Upper lobe of right lung (tissue), 1 donor: ENCODE results near the gene ACTN1. TPM values are rescaled to one million over a fixed set of nuclear protein-coding genes. Genes with fewer than 3 reads are reported as not detected.

Experiments used
- ATAC-seq: fragments of 200-7000 bp; cut with Tn5 transposase; one replicate; pipeline ENCODE4 v1.9.1; 2020; ENCODE audit warnings: mild to moderate bottlenecking, moderate library complexity
- DNase-seq: peaks from one replicate; pipeline ENCODE4 v3.0.0-alpha.2; 2020
- H3K27ac ChIP-seq: fragments of 200-600 bp; one replicate; pipeline ENCODE4 v1.8.0; 2022
- H3K27me3 ChIP-seq: fragments of 200-600 bp; one replicate; pipeline ENCODE4 v1.8.0; 2022; ENCODE audit warnings: mild to moderate bottlenecking
- H3K36me3 ChIP-seq: fragments of 200-600 bp; one replicate; pipeline ENCODE4 v1.8.0; 2022
- H3K4me1 ChIP-seq: fragments of 200-600 bp; one replicate; pipeline ENCODE4 v1.8.0; 2022
- H3K4me3 ChIP-seq: fragments of 200-600 bp; one replicate; pipeline ENCODE4 v1.8.0; 2022; ENCODE audit warnings: mild to moderate bottlenecking
- H3K9me3 ChIP-seq: fragments of 200-600 bp; one replicate; pipeline ENCODE4 v1.8.0; 2022
- intact Hi-C: fragments of 100-400 bp; cut with DNase I; formaldehyde crosslinking; loops from one replicate; pipeline ENCODE4 v1.11.0; 2022
- total RNA-seq: library from RNA; stranded (reverse); fragmentation: NEBNext Ultra II Directional; extraction: Animal tissue kit (Norgen Biotek cat#: 25700); gene quantifications from one replicate; pipeline ENCODE4 v1.2.1, GENCODE V29; 2021
- TF ChIP-seq, protein P1 (sequence below): fragments of 200-600 bp; IDR thresholded peaks from one replicate; pipeline ENCODE4 v1.8.0; 2022; ENCODE audit warnings: antibody characterized with exemption
- donor health status: DM: no; HTN: yes; CAD: no; lungs with severe emphysema.

The ACTN1 gene
- total RNA-seq, 1 donor from 2014 or later = 177 TPM

DNA sequence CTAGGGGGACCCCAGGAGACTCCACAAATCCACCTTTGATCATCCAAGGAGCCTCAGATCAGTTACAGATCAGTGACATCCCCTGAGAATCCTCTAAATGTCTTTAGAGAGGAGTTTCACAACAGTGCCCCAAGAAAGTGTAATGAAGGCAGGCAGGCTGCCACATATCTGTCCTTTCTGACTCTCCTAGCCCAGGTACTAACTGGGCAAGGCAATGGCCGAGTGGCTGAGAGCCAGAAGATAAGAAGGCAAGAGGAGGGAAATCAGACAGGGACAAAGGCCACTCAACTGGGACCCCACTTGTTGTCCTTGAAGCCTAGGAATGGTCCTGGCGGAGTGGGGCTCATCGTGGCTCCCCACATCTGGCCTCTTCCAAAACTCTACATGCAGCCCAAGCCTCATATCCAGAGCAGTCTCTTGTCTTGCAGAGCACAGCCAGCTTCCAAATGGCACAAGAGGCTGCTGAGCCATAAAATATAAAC lies 11.6 kb downstream of the ACTN1 start:
- no peaks in the 10 kb centered on the region for H3K27me3 ChIP-seq
- intact Hi-C loops = no loop called here
- H3K4me3 ChIP-seq = no peak overlapping the region
- DNase-seq (no peak), ATAC-seq (no peak)
- TF ChIP-seq, protein P1, sequence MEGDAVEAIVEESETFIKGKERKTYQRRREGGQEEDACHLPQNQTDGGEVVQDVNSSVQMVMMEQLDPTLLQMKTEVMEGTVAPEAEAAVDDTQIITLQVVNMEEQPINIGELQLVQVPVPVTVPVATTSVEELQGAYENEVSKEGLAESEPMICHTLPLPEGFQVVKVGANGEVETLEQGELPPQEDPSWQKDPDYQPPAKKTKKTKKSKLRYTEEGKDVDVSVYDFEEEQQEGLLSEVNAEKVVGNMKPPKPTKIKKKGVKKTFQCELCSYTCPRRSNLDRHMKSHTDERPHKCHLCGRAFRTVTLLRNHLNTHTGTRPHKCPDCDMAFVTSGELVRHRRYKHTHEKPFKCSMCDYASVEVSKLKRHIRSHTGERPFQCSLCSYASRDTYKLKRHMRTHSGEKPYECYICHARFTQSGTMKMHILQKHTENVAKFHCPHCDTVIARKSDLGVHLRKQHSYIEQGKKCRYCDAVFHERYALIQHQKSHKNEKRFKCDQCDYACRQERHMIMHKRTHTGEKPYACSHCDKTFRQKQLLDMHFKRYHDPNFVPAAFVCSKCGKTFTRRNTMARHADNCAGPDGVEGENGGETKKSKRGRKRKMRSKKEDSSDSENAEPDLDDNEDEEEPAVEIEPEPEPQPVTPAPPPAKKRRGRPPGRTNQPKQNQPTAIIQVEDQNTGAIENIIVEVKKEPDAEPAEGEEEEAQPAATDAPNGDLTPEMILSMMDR = no peak
- peaks cover 57% of the 10 kb centered on the region for H3K4me1 ChIP-seq
- no peak overlapping the region for H3K27ac ChIP-seq
- no peaks in the 10 kb centered on the region for H3K9me3 ChIP-seq
- peaks cover 1% of the 10 kb centered on the region for H3K36me3 ChIP-seq

DNA sequence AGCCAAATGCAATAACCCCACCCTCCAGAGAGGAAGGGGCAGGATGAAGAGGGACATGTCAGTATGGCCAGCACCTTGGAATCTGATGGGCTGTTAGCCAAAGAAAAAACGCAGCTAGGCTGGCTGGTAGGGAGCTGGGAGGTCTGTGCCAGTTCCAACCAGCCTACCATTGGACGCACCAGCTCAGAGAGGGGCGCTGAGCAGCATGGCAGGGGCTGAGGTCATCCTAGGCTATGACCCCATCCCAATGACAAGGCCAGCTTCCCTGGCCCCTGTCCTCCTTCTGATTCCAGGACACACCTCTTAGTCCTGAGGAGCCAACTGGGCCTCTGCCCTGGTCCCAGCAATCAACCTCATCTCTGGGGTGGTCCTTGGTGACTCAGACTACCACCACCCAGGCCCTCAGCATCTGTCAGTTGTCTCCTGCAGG lies 12.2 kb downstream of the ACTN1 start:
- Histone ChIP-seq H3K4me1 (peaks cover 57% of the 10 kb centered on the region), H3K36me3 (no peaks in the 10 kb centered on the region), H3K27ac (no peak overlapping the region), H3K27me3 (no peaks in the 10 kb centered on the region), H3K4me3 (no peak overlapping the region), H3K9me3 (no peaks in the 10 kb centered on the region)
- intact Hi-C loops = no loop called here
- DNase-seq (no peak), ATAC-seq (peak; percentile 17)
- TF ChIP-seq, protein P1 = no peak

DNA sequence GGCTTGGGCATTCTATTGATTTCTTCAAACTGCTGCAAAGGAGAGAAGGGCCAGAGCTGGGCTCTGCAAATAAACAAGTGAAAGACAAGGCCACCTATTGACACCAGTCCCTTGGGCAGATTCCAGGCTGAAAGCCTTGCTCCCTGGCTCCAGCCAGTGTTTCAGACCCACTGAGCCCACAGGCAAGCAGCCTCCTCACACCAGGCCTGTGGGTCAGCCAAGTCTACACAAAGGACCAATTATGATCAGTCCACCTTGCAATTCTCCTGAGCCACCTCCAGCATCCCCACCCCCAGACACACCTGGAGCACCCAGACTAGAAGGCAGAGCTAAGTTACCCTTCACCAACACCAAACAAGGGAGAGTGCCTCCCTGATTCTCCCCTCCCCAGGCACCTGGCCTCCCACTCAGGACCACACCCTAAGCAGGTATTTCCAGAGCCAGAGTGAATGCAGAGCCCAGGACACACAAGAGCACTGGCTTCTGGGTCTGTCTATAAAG lies 13.8 kb downstream of the ACTN1 start:
- intact Hi-C loops = no loop called here
- H3K36me3 ChIP-seq = no peaks in the 10 kb centered on the region
- H3K9me3 ChIP-seq = no peaks in the 10 kb centered on the region
- TF ChIP-seq, protein P1 = no peak
- no peak for DNase-seq
- ATAC-seq = peak; percentile 82
- H3K27ac ChIP-seq = no peak overlapping the region
- H3K4me3 ChIP-seq = no peak overlapping the region
- peaks cover 62% of the 10 kb centered on the region for H3K4me1 ChIP-seq
- H3K27me3 ChIP-seq = no peaks in the 10 kb centered on the region

DNA sequence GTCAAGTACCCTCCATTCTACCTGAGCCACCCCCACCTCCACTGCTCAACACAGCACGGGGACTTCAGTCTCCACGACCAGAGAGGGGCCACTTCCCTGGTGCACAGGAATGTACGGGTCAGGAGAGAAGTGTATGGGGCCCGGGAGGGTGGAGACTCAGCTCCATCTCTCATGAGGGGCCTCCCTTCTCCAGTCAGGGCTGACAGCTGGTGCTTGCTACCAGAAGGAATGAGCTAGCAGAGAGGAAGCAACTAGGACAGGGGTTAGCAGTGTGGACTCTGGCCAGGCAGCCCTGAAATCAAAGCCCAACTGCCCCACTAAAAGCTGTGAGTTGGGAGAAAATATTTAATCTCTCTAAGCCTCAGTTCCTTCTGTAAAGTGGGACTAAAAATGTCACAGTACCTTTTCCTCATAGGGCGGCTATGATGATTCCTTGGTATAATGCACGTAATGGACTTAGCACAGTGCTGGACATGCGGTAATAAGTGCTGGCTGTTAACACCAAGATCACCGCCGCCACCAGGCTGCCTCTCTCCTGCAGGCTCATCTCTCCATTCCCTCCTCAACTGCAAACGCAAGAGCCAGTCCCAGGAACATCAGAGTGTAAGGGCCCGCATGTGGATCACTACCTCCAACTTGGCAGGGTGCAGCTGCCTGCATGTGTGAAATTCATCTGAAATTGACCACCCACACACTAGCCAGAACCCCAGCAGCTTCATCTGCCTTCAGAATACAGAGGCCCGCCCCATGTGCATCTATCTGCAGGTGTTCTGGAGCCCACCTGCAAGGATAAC lies 14.6 kb downstream of the ACTN1 start:
- Histone ChIP-seq H3K4me1 (peaks cover 56% of the 10 kb centered on the region), H3K27ac (no peak overlapping the region), H3K4me3 (no peak overlapping the region), H3K9me3 (no peaks in the 10 kb centered on the region), H3K36me3 (no peaks in the 10 kb centered on the region), H3K27me3 (no peaks in the 10 kb centered on the region)
- intact Hi-C loops = no loop called here
- ATAC-seq (peak; percentile 8), DNase-seq (no peak)
- TF ChIP-seq, protein P1 = no peak

DNA sequence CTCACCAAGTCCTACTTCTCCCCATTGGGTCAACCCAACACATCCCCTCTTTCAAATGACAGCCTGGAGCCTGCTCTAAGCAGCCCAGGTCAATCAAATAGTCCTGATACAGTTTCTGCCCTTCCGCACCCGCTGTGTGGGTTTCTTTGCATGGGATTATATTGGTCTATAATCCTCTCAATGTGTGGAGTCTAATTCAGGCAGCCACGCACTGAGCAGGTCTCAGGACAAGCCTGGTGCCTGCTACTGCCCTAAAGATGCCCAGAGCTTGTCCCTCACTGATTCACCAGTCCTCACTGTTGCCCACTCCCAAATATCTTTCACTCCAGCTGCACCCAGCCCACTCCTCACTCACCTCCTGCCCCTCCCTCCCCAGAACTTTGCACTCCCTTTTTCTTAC lies 16.4 kb downstream of the ACTN1 start:
- TF ChIP-seq, protein P1 = no peak
- no peaks in the 10 kb centered on the region for H3K9me3 ChIP-seq
- no peaks in the 10 kb centered on the region for H3K27me3 ChIP-seq
- H3K27ac ChIP-seq = no peak overlapping the region
- H3K4me1 ChIP-seq = peaks cover 63% of the 10 kb centered on the region
- intact Hi-C loops = no loop called here
- ATAC-seq (no peak), DNase-seq (no peak)
- no peaks in the 10 kb centered on the region for H3K36me3 ChIP-seq
- H3K4me3 ChIP-seq = no peak overlapping the region
